HG02973 (cell line): ENCODE results near the gene GNB5.

ENCODE experiments used
- ATAC-seq: cut with Tn5 transposase; IDR thresholded peaks from one replicate; pipeline ENCODE4 v1.9.1; 2021; ENCODE audit warnings: moderate library complexity; ENCODE audit not compliant: unreplicated experiment

The GNB5 gene

DNA sequence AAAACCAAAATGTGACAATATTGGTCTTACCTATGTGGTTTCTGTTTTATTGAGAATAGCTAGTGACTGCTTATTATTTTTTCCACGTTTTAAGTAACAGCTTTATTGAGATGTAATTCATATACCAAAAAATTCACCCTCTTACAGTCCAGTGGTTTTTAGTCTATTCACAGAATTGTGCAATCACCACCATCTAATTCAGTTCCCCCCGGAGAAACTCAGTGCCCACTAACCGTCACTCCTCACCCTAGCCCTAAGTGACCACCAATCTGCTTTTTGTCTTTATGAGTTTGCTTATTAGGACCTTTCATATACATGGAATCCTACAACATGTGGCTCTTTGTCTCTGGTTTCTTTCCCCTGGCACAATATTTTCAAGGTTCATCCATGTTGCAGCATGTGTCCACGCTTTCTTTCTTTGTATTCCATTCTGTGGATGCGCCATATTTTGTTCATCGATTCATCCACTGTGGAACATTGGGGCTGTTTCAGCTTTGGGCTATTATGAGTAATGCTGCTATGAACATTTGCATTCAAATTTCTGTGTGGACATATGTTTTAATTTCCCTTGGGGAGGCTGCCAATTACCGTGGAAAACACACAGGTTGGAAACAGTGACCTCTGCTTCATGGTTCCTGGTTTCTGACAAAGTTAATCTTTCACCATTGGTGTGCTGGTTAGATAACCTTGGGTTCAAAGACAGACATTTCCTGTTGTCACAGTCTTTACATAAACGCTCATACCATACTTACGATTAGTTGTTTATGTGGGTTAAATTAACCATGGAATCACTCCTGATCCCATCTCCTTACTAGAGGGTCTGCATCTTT is 75.4 kb downstream of the GNB5 start:
- no peak for ATAC-seq

DNA sequence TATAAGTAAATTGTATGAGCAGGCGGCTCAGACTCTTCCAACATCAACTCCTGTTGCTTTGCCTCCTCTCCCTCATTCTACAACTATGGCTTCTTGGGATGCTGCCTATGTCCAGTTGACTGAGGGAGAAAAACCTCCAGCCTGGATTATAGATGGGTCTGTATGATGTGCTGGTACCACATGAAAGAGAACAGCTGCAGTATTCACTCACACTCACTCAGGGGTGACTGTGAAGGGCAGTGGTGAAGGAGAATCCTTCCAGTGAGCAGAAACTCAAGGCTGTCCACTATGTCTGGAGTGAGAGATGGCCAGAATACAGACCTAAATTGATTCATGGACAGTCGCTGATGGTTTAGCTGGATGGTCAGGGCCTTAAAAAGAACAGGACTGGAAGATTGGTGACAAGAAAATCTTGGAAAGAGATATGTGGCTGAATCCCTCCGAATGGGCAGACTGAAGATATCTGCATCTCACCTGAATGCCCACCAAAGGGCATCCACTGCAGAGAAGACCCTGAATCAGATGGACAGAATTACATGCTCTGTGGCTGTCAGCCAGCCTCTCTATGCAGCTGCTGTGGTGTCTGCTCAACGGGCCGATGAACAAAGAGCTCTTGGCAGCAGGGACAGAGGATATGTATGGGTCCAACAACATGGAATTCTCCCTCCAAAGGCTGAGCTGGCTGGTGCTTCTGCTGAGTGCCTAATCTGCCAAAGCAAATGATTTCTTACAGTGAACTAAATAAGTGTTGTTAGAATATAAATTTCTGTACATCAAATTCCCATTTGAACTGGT is 76.7 kb downstream of the GNB5 start:
- ATAC-seq: no peak

DNA sequence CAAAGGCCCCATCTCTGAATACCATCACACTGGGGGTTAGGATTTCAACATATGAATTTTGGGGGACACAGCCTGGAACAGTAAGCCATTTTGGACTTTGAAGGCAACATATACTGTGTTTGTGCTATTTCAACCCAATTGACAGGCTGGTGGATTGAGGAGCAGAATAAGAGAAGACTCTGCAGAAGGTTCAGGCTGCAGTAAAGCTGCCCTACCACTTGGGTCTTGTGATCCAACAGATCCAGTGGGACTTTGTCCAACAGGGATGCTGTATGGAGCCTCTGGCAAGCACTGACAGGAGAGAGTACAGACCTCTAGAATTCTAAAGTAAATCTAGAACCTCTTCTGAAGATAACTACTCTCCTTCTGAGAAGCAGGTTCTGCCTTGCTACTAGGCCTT is 77.5 kb downstream of the GNB5 start:
- no peak for ATAC-seq

DNA sequence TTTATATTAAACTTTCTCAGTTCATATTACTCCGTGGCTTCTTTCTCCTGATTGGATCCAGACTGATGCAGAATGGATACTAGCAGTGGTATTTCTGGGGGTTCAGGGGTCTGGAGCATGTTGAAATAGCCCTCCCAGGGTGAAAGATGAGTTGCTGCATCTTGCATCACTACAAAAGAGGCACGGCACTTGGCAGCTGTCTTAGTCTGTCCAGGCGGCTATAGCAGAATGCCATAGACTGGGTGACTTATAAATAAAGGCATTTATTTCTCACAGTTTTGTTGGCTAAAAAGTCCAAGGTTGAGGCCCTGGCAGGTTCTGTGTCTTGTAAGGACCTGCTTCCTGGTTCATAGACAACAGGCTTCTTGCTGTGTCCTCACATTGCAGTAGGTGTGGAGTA is 78.0 kb downstream of the GNB5 start:
- no peak for ATAC-seq

DNA sequence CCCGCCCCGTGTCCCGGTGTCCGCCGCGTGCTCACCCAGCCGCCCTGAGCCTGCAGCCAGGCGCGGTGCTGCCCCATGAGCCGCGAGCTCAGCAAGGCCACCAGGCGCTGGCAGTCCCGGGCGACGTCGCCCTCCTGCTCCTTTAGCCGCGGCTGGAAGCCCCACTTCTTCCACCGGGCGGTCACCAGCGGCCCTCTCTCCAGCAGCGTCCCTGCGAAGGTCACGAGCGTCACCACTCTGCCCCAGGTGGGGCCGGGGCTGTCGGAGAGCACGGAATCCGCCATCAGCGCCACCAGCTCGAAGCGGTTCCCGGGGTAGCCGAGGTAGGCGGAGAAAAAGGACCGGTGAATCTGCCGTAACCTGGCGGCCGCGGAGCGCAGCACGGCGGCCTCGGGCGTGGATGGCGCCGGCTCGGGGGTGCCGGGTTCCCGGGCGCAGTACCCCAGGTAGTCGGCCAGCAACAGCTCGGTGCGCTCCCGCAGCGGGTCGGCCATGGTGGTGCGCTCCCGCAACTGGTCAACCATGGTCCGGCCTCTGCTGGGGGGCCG is 78.9 kb downstream of the GNB5 start:
- no peak for ATAC-seq

DNA sequence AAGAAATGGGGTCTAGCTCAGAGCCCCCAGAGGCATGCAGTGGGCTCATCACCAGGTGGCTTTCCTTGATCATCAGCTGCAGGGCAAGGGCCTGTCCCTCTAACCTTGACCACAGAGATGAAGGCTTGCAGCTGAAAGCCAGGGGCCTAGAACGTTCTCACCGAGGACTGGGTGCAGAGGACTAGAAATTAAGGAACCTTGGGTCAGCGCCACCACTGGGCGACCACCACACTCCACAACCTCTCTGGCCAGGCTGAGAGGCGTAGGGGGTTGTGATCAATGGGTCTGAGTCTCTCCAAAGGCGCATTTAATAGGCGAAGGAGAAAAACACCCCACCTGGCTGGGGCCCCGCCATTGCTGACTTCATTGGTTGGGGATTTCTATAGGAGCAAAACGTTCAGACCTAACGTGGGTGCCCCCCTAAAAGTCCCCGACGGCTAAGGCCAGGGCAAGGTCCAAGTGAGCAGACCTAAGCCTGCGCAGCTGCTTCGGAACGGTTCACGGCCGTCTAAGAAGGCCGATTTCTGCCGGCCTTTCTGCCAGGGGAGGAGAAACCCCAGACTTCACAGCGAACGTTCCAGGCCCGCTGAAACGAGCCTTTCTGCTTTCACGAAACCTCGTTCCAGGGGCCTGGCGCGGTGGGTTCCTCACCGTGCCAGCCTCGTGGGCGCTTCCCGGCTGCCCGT is 79.5 kb downstream of the GNB5 start:
- no peak for ATAC-seq

DNA sequence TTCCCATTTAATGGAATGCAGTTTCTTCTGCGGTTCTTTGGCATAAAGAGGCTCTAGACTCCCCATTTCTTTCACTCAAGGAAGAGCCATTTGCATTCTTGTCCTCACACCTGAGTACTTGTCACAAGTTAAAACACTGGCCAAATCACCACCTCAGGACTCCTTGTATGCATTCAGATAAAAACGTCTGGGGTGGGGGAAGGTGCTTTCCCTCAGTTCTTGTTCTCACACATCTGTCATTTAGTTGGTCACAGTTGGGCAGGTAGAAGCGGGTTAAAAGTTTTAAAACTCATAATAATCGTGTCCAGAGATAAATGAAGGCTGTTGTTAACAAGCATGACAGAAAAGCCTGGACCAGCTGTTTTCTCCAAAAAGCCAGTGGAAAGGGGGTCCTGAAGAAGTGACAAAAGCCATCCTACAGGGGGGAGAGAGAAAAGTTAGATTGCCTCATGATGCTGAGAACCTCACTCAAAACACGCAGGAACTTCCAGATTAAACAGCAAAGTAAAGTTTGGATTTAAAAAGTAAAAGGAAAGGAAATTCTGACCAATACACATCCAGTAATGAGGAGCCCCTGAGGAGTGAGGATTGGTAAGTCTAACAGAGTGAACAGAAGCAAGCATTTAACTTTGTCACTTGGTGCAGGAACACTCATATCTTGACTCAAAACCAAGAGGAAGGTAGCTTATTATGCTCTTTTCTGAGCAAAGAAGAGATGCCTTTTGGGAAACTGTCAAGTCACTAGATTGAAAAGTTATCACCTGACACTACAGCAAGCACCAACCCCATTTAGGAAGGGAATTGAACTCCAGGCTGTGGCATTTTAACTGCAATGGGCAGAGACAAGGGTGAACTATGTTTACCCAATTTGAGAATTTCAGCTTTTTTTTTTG is 81.4 kb downstream of the GNB5 start:
- peak; percentile 40 for ATAC-seq

DNA sequence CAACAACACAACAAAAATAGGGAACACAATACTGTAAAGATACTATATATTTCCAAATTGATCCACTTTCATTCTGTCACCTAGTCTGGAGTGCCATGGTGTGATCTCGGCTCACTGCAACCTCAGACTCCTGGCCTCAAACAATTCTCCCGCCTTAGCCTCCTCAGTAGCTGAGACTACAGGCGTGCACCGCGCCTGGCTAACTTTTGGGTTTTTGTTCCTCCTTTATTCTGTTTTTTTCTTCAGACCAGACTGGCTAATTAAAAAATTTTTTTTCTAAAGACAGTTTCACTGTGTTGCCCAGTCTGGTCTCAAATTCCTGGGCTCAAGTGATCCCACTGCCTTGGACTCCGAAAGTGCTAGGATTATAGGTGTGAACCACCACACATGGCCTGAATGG is 84.0 kb downstream of the GNB5 start:
- ATAC-seq: no peak

DNA sequence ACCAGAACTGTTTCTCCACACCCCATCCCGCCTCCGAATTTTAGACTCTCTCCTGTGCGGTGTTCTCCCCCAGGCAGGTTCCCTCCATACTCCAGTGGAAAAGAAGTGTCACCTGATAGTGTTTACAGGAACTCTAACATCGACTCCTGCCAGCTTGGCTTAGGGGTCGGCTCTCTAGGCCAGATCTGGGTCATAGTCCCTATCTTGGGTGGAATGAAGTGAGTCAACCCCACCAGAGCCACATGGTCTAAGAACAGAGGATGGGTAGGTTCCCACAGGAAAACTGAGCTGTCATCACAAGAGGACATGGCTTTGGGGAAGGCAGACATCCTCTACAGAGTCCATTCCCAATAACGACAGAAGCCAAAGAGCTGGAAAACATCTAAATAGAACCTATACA is 84.6 kb downstream of the GNB5 start:
- no peak for ATAC-seq

DNA sequence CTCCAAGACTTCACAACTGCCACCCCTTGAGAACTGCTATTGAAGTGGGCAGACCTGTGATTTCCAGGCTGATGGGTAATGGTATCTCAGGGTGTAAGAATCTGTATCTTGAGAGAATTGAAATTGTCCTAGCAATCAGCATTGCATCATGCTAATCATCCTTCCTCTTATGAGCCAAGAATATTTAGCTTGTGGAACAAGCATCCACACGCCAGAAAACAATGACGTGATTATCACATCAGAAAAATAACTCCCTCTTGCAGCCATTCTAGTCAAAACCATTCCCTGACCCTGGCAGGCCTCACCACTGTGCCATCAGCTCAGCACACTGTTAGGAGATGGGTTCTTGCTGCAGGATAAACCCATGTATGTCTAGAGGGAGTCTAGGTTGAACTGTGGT is 85.3 kb downstream of the GNB5 start:
- no peak for ATAC-seq

DNA sequence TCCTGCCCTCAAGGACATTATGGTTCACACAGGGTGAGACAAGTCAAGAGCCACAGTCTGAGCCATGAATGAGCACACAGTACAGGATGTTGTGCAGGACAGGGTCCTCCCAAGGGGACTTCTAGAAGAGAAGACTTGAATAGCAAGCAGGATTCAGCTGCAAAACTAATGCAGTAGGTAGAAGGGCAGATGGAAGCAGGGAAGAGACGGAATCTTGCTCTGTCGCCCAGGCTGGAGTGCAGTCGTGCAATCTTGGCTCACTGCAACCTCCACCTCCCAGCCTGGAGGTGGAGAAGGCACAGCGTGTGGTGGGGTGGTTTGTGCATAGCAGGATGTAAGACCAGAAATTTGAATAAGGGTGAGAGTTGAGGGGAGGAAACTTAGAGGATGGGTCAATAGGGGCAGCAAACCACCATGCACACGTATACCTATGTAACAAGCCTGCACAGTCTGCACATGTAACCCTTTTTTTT is 86.6 kb downstream of the GNB5 start:
- no peak for ATAC-seq

DNA sequence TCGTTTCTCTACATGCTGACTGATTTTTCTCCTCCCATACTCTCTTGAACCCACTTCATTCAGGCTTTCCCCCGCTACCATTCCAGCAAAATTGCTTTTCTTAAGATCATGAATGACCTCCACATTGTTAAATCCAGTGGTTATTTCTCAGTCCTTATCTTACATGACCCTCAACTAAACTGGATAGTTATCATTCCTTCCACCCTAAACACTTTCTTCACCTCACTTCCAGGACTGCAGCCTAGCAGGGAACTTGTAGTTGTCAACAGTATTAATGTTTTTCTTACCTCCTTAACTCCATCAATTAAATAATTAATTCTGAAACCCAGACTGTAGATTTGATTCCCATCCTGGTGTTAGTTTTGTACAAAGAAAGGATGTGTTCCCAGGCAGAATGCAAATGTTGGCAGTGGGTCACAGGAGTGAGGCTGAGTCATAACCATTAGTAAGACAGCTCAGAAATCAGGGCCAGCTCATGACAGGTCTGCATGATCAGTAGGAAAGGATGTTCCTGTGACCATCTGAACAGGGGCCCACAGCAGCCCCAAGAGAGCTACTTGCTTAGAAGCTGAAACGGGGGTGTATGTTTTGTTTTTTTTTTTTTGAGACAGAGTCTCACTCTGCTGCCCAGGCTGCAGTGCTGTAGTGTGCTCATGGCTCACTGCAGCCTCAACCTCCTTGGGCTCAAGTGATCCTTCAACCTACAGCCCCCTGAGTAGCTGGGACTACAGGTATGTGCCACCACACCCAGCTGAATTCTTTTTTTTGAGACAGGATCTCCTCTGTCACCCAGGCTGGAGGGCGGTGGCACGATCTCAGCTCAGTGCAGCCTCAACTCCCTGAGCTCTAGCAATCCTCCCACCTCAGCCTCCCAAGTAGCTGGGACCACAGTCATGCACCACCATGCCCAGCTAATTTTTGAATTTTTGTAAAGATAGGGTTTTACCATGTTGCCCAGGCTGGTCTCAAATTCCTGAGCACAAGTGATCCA is 87.7 kb downstream of the GNB5 start:
- peak; percentile 67 for ATAC-seq

DNA sequence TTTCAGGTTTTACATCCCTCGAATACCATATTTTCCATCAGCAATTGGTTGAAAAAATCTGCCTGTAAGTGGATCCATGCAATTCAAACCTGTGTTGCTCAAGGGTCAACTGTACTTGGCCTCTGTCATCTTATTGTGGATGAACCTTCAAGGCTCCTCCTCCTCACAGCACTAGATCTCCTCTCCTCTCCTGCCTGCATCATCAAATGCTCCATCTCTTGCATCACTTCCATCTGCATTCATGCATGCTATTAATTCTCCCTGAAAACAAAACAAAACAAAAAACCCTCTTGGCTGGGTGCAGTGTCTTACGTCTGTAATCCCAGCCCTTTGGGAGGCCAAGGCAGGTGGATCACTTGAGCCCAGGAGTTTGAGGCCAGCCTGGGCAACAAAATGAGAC is 88.7 kb downstream of the GNB5 start:
- ATAC-seq: no peak

DNA sequence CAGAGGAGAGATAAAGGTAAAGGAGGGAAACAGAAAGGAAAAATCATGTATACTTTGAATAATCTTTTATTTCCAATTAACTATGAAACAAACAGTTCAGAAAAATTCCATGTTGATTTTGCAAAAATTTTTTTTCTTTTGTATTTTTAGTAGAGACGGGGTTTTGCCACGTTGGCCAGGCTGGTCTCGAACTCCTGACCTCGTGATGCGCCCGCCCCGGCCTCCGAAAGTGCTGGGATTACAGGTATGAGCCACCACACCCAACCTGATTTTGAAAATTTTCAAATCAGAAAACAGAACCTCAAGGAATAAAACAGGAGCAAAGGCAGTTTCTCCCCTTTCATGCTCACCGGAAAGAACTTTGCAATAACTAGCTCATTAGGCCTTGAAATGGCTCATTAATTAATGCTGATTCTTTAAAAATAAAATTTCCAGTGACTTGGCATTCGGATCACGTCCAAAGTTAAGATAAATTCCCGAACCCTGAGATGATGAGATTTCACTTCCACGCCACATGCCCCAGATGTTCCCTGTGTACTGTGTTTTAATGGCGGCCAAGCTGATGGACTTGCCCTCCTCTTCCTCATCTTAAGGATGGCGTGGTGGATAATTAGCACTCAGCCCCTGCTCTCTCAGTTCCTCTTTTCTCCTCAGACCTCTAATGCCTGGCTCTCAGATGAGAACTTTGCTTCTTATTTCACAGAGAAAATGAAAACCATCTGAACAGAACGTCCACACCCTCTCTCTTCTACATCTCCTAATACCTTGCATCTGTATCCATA is 89.5 kb downstream of the GNB5 start:
- ATAC-seq: peak; percentile 37

DNA sequence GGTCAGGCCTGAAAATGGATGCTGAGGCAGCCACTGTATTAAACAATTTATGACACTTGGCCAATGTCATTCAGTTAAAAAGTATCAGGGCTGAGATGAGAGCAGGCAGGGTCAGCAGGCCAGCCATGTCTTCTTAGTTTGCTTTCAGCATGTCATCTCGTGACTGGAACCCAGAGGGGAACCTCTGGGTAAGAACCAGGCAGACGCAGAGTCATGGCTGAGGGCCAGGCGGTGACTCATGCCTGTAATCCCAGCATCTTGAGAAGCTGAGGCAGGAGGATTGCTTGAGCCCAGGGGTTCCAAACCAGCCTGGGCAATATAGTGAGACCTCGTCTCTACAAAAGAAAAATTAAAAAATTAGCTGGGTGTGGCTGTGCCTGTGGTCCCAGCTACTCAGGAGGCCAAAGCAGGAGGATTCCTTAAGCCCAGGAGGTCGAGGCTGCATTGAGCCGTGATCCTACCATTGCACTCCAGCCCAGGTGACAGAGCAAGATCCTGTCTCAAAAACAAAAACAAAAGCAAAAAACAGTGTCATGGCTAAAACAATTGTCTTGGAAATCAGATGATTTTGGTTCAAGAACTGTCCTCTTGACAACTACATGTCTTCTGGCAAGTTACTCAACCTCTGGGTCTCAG is 90.3 kb downstream of the GNB5 start:
- no peak for ATAC-seq

DNA sequence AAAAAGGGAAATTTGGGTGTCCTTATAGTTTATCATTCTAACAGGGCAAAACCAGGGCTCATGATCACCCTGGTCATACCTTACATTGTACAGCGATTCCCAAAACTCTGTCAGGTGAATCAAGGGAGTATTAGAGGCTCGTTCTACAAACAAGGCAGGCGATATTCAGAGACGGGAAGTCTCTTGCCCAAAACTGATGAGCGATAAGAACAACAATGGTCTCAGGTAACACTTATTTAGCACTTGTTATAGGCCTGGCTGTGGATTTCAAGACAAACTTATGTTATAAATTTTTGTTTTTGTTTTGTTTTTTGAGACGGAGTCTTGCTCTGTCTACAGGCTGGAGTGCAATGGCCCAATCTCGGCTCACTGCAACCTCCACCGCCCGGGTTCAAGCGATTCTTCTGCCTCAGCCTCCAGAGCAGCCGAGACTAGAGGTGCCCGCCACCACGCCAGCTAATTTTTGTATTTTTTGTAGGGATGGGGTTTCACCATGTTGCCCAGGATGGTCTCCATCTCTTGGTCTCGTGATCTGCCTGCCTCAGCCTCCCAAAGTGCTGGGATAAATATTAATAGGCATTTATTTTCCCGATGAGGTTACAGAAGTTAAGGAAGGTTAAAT is 91.4 kb downstream of the GNB5 start:
- ATAC-seq: no peak

DNA sequence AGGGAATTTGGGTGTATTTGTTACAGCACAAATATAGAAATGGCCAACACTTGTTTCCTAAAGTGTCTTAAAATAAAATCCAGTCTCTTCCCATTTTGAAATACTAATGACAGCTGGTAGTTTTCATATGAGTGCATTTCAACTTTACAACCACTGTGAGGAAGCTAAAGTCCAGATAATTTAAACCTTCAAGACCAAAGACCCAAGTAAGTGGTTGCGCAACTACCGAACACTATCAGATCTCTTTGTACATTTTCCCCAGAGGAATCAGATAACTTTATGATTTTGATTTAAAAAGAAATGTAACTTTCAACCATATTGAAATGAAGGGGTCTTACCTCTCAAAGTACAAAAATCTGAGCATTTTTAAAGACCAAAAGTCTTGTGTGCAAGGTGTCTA is 92.9 kb downstream of the GNB5 start:
- no peak for ATAC-seq
